Coronary artery (tissue), 2 donors: Measurements from ENCODE around the gene HINT3.
"Not testable (repeated sequence)": the region's sequence is repeated elsewhere in the genome, so short reads cannot be mapped to it uniquely, and the experiment has no call there.

Source experiments
- DNase-seq: peaks from one replicate; pipeline ENCODE4 v3.0.0-alpha.2; 2017; ENCODE audit warnings: low spot score
- H3K27ac ChIP-seq, 2 donors: fragments of 200-600 bp; sonication (generic); one replicate each; pipeline ENCODE4 v1.5.1; 2016 to 2019
- H3K4me3 ChIP-seq: fragments of 200-600 bp; sonication (generic); 2 replicates; pipeline ENCODE4 v1.5.1; 2016; ENCODE audit warnings: mild to moderate bottlenecking, moderate library complexity
- CTCF ChIP-seq: fragments of 200-600 bp; sonication (generic); IDR thresholded peaks from one replicate; pipeline ENCODE4 v1.5.1; 2019; ENCODE audit warnings: antibody characterized with exemption

Gene HINT3

GRCh38 chr6:125961117-125961516, 4.5 kb downstream of the HINT3 start:
- no peak for DNase-seq
- Histone ChIP-seq H3K4me3 (no peak overlapping the region), H3K27ac (no peak overlapping the region)
- TF ChIP-seq CTCF: no peak

- Histone ChIP-seq H3K4me3 (no peak overlapping the region), H3K27ac (peak overlapping the region in 1 of 2 donors; percentile 26)
- DNase-seq: no peak
- TF ChIP-seq CTCF: no peak
Measured at GRCh38 chr6:125962900-125963497, 6.4 kb downstream of the HINT3 start.

GRCh38 chr6:125963817-125964216, 7.2 kb downstream of the HINT3 start:
- Histone ChIP-seq H3K27ac (no peak overlapping the region), H3K4me3 (no peak overlapping the region)
- DNase-seq: no peak
- TF ChIP-seq CTCF: no peak

DNA sequence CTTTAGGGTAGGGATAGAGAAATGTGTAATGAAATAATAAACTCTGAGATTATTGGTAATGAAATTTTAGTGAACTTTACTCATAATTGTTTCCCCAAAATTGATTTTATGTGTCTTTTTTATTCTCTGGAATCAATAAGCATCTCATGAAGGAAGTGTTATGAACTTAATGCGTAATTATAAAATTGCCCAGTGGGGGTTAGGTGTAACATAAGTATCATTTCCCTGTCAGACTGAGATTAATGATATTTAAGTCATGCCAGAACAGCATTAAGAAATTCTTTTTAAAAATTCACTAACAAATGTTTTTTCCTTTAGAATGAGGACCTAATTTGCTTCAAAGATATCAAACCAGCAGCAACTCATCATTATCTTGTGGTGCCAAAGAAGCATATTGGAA, 10.0 kb downstream of the HINT3 start:
- no peak overlapping the region for H3K4me3 ChIP-seq
- H3K27ac ChIP-seq: no peak overlapping the region
- no peak for DNase-seq
- no peak for TF ChIP-seq CTCF

GRCh38 chr6:125968493-125968892, 11.9 kb downstream of the HINT3 start:
- TF ChIP-seq CTCF: no peak

GRCh38 chr6:125970760-125971159, 14.2 kb downstream of the HINT3 start:
- TF ChIP-seq CTCF: no peak
- Histone ChIP-seq H3K27ac (no peak overlapping the region), H3K4me3 (no peak overlapping the region)
- no peak for DNase-seq

More at GRCh38 chr6:125968493-125968892, 11.9 kb downstream of the HINT3 start:
- DNase-seq: no peak
- Histone ChIP-seq H3K4me3 (no peak overlapping the region), H3K27ac (no peak overlapping the region)

- DNase-seq, H3K27ac ChIP-seq: not testable (repeated sequence)
Measured at GRCh38 chr6:125972478-125972877, 15.9 kb downstream of the HINT3 start.

More at GRCh38 chr6:125972478-125972877, 15.9 kb downstream of the HINT3 start:
- not testable (repeated sequence) for H3K4me3 ChIP-seq
